ENCODE measurements around the gene PTPRN2. TPM values are rescaled to one million over a fixed set of nuclear protein-coding genes. Genes with fewer than 3 reads are reported as not detected.

The PTPRN2 gene
- total and polyA plus RNA-seq, 7 donors: 3.2 to 7.1 (median 5.5) TPM

GRCh38 chr7:157824011-157824818, 763.4 kb downstream of the PTPRN2 start:
- no peaks in the 10 kb centered on the region for H3K9me3 ChIP-seq
- H3K4me1 ChIP-seq: no peaks in the 10 kb centered on the region
- no peak for DNase-seq
- H3K4me3 ChIP-seq: no peak overlapping the region
- H3K27ac ChIP-seq: no peak overlapping the region
- no peaks in the 10 kb centered on the region for H3K36me3 ChIP-seq
- intact Hi-C loops (cut with DNase I): no loop called here
- TF ChIP-seq POLR2AphosphoS5 (IDR thresholded peaks at IDR 0.05) (no peak), EP300 (IDR thresholded peaks at IDR 0.05) (no peak), POLR2A (IDR thresholded peaks at IDR 0.05) (no peak)
- 85 to 88% methylated on average over 18 of the region's 18 CpGs for WGBS, 2 donors
- no peaks in the 10 kb centered on the region for H3K27me3 ChIP-seq

GRCh38 chr7:157822688-157823031, 765.0 kb downstream of the PTPRN2 start:
- H3K27me3 ChIP-seq: no peaks in the 10 kb centered on the region
- H3K36me3 ChIP-seq: no peaks in the 10 kb centered on the region
- no peak for TF ChIP-seq POLR2AphosphoS5 (IDR thresholded peaks at IDR 0.05)
- TF ChIP-seq POLR2A (IDR thresholded peaks at IDR 0.05): no peak
- TF ChIP-seq CTCF (IDR thresholded peaks at IDR 0.05): no peak
- no peak for TF ChIP-seq EP300 (IDR thresholded peaks at IDR 0.05)
- H3K27ac ChIP-seq: no peak overlapping the region
- DNase-seq: no peak
- intact Hi-C loops (cut with DNase I): no loop called here
- 88 to 91% methylated on average over 1 of the region's 1 CpG for WGBS, 2 donors
- H3K4me1 ChIP-seq: no peaks in the 10 kb centered on the region
- H3K4me3 ChIP-seq: no peak overlapping the region
- no peaks in the 10 kb centered on the region for H3K9me3 ChIP-seq

GRCh38 chr7:157821959-157822687, 765.5 kb downstream of the PTPRN2 start:
- Histone ChIP-seq H3K36me3 (no peaks in the 10 kb centered on the region), H3K27me3 (no peaks in the 10 kb centered on the region), H3K9me3 (no peaks in the 10 kb centered on the region), H3K27ac (no peak overlapping the region), H3K4me1 (no peaks in the 10 kb centered on the region), H3K4me3 (no peak overlapping the region)
- 85 to 87% methylated on average over 3 of the region's 3 CpGs for WGBS, 2 donors
- intact Hi-C loops (cut with DNase I): no loop called here
- TF ChIP-seq EP300 (IDR thresholded peaks at IDR 0.05) (no peak), POLR2A (IDR thresholded peaks at IDR 0.05) (no peak), POLR2AphosphoS5 (IDR thresholded peaks at IDR 0.05) (no peak), CTCF (IDR thresholded peaks at IDR 0.05) (no peak)
- no peak for DNase-seq

GRCh38 chr7:157820796-157821195, 766.8 kb downstream of the PTPRN2 start:
- Histone ChIP-seq H3K27ac (no peak overlapping the region), H3K4me1 (no peaks in the 10 kb centered on the region), H3K27me3 (no peaks in the 10 kb centered on the region), H3K4me3 (no peak overlapping the region), H3K36me3 (no peaks in the 10 kb centered on the region), H3K9me3 (no peaks in the 10 kb centered on the region)
- intact Hi-C loops (cut with DNase I): no loop called here
- no peak for DNase-seq
- WGBS, 2 donors: 60 to 75% methylated on average over 4 of the region's 4 CpGs
- TF ChIP-seq POLR2A (IDR thresholded peaks at IDR 0.05) (no peak), CTCF (IDR thresholded peaks at IDR 0.05) (no peak), POLR2AphosphoS5 (IDR thresholded peaks at IDR 0.05) (no peak)

- no peaks in the 10 kb centered on the region for H3K9me3 ChIP-seq
- WGBS, 2 donors: 69 to 74% methylated on average over 21 of the region's 21 CpGs
- no peak for DNase-seq
Measured at GRCh38 chr7:157819455-157819807, 768.2 kb downstream of the PTPRN2 start.

More at GRCh38 chr7:157819455-157819807, 768.2 kb downstream of the PTPRN2 start:
- Histone ChIP-seq H3K4me1 (no peaks in the 10 kb centered on the region), H3K27ac (no peak overlapping the region), H3K27me3 (no peaks in the 10 kb centered on the region), H3K4me3 (no peak overlapping the region), H3K36me3 (no peaks in the 10 kb centered on the region)
- TF ChIP-seq EP300 (IDR thresholded peaks at IDR 0.05) (no peak), POLR2AphosphoS5 (IDR thresholded peaks at IDR 0.05) (no peak), CTCF (IDR thresholded peaks at IDR 0.05) (no peak), POLR2A (IDR thresholded peaks at IDR 0.05) (no peak)
- intact Hi-C loops (cut with DNase I): no loop called here

All from sigmoid colon (tissue), 7 donors.